Measurements from ENCODE around the gene NUP93.
"Not testable (repeated sequence)": the region's sequence is repeated elsewhere in the genome, so short reads cannot be mapped to it uniquely, and the experiment has no call there.

The NUP93 gene

DNA sequence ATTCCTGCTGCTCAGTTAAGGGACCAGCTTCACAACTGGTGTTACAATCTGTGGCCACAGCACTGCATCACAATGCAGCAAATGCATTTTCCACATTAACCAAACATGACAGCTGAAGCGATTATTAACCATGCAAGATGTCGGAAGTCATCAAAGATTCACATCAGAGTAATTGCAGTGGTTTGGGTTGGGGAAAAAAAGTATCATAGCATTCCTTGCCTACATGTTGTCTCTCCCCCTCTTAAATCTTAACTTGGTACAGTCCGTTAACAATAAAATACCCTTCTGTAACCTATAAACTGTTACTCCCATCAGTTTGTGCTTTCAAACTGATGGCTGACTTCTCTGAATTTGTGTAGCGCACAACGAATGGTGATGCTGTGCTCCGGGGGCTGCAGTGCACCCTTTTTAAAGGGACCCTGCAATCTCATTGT is 51.6 kb downstream of the NUP93 start:
- DNase-seq, result peak; percentile 37

DNA sequence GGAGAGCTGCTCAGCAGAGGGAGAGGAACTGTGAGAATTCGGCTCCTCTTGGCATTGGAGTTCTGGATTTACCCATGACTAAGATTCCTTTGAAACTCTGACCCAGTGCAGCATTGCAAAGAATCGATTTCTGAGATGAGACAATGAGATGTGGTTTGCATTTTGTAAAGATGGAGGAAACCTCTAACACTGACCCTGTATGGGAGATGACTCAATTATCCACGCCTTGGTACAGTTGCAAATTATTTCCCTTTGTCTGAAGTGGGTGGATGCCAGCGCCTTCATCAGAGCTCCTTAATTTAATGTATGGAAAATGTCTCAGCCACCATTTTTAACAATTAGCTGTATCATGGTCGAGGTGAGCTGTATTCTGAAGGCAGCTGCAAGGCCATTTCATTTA is 53.4 kb downstream of the NUP93 start:
- no peak for DNase-seq

DNA sequence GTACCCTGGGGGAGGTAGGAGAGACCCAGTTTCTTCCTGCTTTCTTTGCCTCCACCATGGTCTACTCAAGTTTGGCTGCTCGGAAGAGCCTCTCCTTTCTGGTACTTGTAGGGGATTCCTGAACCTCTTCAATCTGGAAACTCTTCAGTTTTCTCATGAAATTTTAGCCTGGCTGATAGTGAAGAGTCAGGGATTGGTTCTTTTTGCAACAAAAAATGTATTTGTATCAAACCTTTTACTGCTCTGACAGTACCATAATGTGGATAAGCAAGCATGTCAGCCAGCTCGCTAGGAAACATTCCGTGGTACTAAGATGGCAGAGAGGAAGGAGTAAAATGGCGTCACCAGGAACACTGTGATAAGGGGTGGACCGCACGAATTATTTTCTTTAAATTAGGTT is 55.4 kb downstream of the NUP93 start:
- DNase-seq, result no peak

DNA sequence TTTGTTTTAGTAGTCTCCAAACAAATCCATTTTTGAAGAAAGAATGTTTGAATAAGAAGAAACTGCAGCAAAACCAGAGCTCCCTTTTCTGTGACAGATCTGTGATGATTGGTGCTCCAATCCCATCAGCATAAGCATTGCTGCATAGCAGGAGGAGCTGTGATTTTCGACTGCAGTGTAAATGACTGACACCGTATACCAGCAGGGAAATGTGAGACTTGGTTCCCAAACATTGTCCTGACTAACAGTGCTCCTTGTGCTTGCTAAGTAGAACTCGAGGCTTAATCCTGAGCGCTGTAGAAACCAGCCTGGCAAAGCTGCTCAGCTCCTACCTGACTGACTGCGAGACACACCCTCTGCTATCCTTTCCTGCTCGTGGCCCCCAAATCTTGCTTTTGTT is 57.2 kb downstream of the NUP93 start:
- DNase-seq, result no peak

- DNase-seq, result no peak
Measured at GRCh38 chr16:56788435-56788834, 58.5 kb downstream of the NUP93 start.

- DNase-seq, result peak; percentile 54
Measured at GRCh38 chr16:56789360-56789759, 59.4 kb downstream of the NUP93 start.

DNA sequence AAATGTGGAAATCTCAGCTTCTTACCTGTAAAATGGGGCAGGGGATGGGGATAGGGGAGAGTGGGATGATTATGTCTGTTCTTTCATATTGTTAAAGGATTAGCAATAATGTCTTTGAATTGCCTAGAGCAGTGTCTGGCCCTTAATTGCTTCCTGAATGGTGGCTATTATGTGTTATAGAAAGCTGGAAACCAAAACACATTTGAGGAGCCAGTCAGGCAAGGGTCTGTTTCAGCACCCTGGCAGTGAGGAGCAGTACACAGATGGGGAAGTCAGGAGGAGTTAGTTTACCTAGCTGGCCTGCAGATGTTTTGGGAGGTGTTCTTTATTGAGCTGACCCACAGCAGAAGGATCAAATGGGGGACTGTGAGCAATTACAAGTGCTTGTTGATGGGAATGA is 63.0 kb downstream of the NUP93 start:
- no peak for DNase-seq

DNA sequence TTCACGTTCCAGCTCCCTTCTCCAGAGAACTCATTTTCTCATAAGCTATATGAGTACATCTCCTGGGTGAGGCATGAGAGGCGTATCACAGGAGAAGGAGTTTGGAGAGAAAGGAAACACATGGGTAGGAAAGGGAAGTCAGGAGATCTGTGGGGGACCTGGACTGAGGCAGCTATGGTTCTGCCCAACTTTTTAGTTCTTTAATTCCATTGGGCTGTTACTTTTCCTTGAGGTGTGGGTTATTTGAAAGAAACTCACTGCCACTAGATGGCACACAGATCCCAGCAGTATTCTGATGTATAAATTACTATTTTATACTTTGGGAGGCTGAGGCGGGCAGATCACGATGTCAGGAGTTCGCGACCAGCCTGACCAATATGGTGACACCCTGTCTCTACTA is 63.6 kb downstream of the NUP93 start:
- no peak for DNase-seq

DNA sequence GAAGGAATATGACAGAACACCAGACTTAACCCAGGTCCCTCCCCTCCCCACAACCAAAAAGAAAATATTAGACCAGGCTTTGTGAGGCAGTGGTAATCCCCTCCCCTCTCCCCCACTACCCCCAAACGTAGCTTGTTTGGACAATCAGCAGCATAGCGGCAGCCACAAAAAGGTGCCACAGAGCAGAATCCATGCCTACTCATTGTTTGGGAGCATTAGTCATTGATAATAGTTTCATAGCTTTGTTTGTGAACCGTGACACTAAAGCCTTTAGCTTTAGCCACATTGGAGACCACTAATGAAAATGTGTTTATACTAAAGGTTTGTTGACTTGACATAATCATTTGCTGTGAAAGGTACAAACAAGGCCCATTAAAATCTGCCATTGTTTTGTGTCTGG is 65.1 kb downstream of the NUP93 start:
- DNase-seq, result no peak

GRCh38 chr16:56797038-56797437 is 67.1 kb downstream of the NUP93 start:
- DNase-seq, result not testable (repeated sequence)

DNA sequence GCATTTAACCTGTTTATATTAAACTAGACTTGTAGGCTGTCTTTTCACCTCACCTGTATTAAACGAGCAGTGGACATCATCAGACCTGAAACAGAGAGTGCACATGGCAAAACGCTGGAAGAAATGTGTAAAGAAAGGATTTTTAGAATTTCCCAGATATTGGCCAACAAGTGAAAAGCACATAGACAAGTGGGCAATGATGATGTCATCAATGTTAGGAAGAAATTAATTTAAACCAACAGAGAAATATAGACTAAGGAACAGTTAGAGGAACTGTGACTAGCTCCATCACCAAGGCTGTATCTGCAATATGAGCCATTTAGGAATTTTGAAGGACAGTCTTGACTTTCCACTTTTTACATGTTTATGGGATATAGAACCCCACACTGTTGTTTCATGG is 67.9 kb downstream of the NUP93 start:
- DNase-seq, result no peak

DNA sequence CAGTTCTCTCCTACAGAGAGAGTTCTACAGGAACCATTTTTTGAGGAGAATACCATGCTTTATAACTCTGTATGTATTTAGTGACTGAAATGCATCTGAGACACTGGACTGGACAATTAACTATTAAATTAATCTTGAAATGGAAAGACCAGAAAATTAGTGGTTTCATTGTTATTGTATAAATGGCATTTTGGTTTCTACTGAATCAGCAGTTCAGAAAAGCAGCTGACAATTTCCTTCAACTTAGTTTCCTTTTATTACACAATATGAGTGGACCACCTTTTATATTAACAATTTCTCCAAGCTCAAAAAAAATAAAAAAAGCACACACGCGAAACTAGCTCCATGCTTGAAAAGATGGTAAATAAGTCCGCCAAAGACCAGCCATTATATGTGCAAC is 69.0 kb downstream of the NUP93 start:
- no peak for DNase-seq

DNA sequence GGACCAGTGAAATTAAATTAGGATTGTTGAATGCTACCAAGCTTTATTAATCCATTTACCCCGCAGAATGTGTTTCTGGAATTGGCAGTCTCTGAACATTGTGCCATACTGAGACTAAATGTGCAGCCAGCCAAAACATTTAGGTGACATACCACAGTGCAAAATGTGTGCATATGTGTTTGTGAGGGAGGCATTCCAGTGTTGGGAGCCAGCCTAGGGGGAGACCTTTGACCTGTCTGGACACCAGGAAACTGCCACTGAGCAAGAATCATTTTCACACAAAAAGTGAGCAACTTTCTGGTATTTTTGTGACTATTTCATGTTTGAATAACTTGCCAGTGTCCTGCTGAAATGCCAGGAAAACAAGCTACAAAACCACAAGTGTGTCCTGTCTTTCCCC is 70.4 kb downstream of the NUP93 start:
- no peak for DNase-seq

DNA sequence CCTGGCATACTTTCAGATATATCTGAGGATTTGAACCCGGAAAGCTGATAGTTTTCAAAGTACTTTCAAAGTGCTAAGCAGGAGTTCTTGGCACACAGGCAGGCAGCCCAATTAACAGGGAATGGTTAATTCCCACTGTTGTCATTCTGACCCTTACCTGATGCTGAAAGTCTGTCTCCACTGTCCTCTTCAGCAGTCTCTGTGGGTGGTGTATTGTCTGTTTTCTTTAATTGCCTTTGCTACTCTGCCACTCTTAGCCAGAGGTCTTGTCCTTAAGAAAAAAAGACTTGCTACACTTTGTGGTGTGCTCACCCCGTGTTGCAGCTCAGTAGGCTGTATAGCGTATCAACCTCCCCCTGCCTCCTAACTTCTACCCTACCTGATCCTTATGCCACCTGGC is 71.8 kb downstream of the NUP93 start:
- DNase-seq, result no peak

GRCh38 chr16:56807011-56807675 is 77.2 kb downstream of the NUP93 start:
- DNase-seq, result no peak

- DNase-seq, result not testable (repeated sequence)
Measured at GRCh38 chr16:56807676-56808067, 77.7 kb downstream of the NUP93 start.

- no peak for DNase-seq
Measured at GRCh38 chr16:56810954-56811353, 81.0 kb downstream of the NUP93 start.

DNA sequence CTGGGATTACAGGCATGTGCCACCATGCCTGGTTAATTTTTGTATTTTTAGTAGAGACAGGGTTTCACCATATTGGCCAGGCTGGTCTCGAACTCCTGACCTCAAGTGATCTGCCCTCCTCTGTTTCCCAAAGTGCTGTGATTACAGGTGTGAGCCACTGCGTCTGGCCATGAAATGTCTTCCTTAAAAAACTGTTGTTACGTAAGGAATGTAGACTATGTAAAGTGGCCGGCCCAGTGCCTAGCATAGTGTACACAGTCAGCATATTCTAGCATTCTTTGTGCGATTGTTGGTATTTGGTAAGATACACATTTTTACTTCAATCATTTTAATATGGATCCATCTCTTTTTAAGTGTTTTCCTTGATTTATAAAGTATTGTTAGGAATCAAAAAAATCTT is 81.7 kb downstream of the NUP93 start:
- DNase-seq, result not testable (repeated sequence)

GRCh38 chr16:56812884-56813283 is 83.0 kb downstream of the NUP93 start:
- DNase-seq, result no peak

DNA sequence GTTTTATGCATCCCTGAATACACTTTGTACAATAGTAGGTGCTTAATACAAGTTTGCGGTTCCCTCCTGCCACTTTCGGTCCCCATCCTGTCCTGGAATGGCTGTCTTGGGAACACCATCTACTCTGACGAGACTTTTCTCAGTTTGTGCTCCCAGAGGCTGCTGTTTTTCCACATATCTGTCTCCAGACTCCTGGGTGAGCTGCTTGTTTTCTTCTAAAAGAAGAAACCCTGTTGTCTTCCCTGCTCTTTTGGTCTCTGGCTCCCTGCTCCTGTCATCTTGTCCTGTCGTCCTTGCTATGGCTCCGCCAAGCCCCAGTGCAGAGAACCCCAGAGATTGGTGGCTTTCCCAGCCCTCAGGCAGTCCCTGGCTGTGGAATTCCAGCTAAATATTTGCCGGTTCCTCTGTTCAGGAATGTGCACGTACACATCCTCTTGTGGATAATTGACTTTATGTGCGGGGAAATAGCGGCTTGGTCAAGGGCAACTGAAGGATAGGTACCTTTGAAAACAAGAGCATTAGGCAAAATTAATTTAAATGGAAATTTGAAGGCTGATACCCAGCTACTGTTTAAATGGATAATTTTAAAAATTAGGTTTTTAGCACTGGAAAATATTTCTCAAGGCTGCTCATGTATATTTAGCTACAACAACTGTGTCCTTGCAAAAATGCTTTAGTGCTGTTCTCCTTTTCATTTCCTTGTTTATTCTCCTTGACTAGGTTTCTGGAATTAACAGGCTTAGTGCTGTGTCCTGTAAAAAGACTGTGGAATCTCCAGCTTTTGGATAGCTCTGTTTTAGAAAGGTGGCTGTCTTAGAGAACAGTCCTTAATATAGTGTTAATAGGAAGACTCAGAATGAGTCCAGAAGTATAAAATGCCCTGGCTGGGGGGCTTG is 84.9 kb downstream of the NUP93 start:
- DNase-seq, result no peak

GRCh38 chr16:56815721-56816120 is 85.8 kb downstream of the NUP93 start:
- no peak for DNase-seq

DNA sequence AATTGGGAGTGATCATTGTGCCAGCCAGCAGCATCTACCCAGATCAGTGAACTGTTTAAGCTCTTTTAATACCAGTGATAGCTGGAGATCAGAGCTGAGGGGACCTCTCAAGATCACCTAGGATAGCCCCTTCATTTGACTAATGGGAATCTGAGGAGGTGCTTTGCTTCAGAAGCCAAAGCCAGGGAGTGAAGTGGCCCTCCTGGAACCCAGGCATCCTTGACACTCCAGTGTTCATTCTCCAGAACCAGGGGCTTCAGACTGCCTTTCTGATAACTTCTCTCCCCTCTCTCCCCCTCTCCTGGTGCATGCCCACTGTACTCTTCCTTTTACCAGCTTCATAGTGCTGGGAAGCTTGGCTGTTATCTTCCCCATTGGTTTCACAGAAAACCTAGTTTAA is 87.1 kb downstream of the NUP93 start:
- DNase-seq, result no peak

DNA sequence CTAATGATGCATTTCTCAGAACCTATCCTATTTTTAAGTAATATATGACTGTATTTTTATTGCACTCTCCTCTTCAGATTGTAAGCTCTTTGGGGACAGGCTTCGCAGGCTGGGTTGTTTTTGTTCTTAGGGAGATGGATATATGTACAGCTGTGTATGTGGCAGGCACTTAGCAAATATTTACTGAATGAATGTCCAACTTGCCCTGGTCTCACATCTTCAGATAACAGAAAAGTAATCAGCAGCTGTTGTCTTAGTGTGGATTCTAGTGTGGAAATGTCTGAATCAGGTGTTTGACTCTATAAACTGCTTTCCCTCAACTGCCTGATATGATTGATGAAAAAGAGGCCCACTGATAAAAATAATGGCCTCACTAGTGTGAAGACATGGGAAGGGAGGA is 88.0 kb downstream of the NUP93 start:
- no peak for DNase-seq

DNA sequence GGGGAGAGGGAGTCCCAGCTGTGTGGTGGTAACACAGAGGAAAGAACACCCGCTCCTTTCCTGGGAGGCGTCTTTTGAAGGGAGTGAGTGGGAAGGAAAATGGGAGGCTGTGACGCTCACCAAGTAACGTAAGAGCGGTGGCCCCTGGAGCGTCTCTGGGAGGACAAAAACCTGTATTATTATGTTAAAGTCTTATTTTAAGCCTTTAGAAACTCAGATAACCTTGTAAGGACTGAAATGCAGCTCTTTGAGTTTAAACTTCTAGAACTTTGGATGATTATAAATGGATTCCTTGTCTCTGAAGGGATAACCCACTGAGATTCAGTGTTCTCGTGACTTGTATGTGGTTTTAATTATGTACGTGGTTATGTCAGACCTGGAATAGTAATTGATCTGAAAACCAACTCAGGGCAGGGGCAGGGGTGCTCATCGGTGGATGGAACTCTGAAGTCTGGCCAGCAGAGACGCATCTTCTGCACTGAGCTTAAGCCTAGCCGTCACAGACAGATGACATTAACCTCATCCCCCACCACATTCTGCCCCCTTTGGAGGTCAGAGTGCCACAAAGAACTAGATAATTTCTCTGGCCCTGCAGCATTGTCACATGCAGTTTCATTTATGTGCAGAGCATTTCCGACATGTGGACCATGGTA is 93.3 kb downstream of the NUP93 start:
- no peak for DNase-seq
